Esophagus muscularis mucosa (tissue), 3 donors: ENCODE data around the gene TRMU.

Source experiments
- CTCF ChIP-seq, 3 experiments: fragments of 200-600 bp in 2 of 3; fragments of 450-650 bp in 1 of 3; sonication (generic) in 2 of 3; IDR thresholded peaks; one replicate each; pipeline ENCODE4 v1.5.1; 2017 to 2019; ENCODE audit warnings: antibody characterized with exemption in 3 of 3, mild to moderate bottlenecking in 2 of 3, moderate library complexity in 1 of 3
- POLR2AphosphoS5 ChIP-seq, 2 donors: sonication (generic); formaldehyde crosslinking; IDR thresholded peaks; one replicate each; pipeline ENCODE4 v1.6.1; 2017; ENCODE audit warnings: antibody characterized with exemption in 2 of 2

- no peak for TF ChIP-seq CTCF (IDR thresholded peaks at IDR 0.05)
- no peak for TF ChIP-seq POLR2AphosphoS5 (IDR thresholded peaks at IDR 0.05)
These were observed 52.2 kb downstream of the TRMU start for GRCh38 chr22:46387748-46388147.
